Amygdala (tissue), 56 donors: ENCODE data around the gene ABCD3.
A peak's percentile ranks its signal among the peaks of the same experiment; 100 is the strongest.
"Not testable (repeated sequence)": the region's sequence is repeated elsewhere in the genome, so short reads cannot be mapped to it uniquely, and the experiment has no call there.

ENCODE experiments used
- DNase-seq, 56 donors: peaks; one replicate each; lab custom pipeline; 2025; lab: John Stamatoyannopoulos, UW

The ABCD3 gene

GRCh38 chr1:94417978-94418663 lies at the start of gene ABCD3:
Gene ABCD3, plus strand, starts transcription at chr1:94418389. Its CDS starts 90 bp downstream, at chr1:94418479.
- peak; percentile 68 to 98 (median 92) for DNase-seq

- not testable (repeated sequence) for DNase-seq
Observed at GRCh38 chr1:94372771-94373170, 45.4 kb upstream of the ABCD3 start.

- DNase-seq, result not testable (repeated sequence)
Observed at GRCh38 chr1:94373311-94373710, 44.9 kb upstream of the ABCD3 start.

GRCh38 chr1:94375666-94376065 lies 42.5 kb upstream of the ABCD3 start:
- not testable (repeated sequence) for DNase-seq

DNA sequence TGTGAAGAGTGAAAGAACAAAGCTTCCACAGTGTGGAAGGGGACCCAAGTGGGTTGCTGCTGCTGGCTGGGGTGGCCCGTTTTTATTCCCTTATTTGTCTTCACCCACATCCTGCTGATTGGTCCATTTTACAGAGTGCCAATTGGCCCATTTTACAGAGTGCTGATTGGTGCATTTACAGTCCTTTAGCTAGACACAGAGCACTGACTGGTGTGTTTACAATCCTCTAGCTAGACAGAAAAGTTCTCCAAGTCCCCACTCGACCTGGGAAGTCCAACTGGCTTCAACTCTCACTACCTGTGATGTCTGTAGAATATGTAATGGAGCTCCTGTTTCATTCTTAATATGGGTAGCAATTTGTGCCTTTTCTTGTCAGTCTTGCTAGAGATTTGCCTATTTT lies 39.7 kb upstream of the ABCD3 start:
- DNase-seq, result not testable (repeated sequence)

DNA sequence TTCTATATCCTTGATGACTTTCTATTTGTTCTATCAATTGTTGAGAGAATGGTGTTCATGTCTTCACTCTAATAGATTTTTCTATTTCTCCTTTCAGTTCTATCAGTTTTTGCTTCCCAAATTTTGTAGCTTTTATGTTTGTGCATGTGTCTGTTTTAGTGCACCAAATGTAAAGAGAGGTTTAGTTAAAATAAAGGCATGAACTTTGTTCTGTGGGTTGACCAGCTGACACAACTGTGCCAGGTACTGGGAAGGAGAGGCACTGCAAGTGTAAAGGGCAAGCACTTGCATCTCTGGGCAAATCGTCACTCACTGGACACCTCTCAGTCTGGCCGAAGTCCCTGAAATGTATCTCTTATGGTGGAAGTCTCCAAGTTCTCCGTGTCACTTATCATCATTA lies 38.6 kb upstream of the ABCD3 start:
- no peak for DNase-seq

- no peak for DNase-seq
Observed at GRCh38 chr1:94382201-94382600, 36.0 kb upstream of the ABCD3 start.

DNA sequence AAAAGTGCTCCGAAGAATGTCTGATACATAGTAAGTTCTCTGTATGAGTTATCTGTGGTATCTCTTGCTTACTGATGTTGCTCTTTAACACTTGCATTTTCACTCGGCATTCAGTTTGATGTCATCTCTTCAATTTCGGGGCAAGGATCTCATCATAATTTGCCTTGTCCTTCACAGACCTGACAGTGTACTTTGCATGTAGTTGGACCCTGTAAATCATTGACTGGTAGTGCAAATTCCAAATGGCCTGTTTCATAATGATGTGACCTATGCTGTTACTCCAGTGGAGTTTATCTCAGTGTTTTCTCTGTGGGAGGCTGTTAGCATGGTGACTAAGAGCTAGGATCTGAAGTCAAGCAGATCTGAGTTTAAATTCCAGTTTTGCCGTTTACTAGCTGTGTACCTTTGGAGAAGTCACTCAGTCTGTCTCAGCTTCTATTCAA lies 34.2 kb upstream of the ABCD3 start:
- no peak for DNase-seq

- DNase-seq, result no peak
Observed at GRCh38 chr1:94384485-94385265, 33.5 kb upstream of the ABCD3 start.

- DNase-seq, result no peak
Observed at GRCh38 chr1:94385308-94385929, 32.8 kb upstream of the ABCD3 start.

- DNase-seq, result no peak
Observed at GRCh38 chr1:94389298-94389697, 28.9 kb upstream of the ABCD3 start.

DNA sequence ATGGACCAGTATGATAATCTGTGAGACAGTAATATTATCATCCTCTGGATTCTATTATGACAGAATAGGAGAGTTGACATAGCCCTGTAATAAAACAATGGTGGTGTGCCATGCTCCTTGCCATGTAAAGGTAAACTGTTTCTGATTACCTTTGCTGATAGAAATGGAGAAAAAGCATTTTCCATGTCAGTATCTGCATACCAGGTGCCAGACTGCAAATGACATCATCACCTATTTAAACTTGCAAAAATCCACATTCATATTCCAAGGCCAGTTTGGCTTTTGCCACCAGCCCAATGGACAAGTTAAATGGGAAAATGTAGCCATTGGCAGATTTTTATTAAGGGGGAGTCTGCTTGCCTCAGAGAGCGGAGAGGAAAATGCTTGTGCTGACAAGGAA lies 23.9 kb upstream of the ABCD3 start:
- no peak for DNase-seq

GRCh38 chr1:94395231-94395630 lies 23.0 kb upstream of the ABCD3 start:
- DNase-seq, result no peak

DNA sequence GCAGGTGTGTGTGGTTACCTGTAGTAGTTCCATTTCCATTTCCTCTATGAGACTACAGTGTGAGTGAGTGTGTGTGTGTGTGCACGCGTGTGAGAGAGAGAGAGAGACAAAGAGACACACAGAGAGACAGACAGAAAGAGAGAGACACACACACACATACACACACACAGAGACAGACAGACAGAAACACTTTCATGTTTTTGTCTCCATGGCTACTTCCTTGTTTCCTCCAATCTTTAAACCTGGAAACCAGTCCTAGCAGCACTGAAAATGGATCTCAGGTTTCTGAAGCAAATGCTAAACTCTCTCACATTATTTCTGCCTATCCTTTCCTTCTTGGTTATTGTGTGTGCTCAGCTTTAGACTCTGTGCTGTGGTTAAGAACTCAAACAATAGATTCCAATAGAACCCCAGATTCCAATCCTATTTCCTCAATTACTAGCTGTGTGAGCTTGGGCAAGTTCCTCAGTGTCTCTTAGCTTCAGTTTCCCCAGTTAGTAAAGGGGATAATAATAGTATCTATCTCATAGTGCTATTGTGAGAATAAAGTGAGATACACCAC lies 22.4 kb upstream of the ABCD3 start:
- DNase-seq, result no peak

GRCh38 chr1:94396356-94397010 lies 21.7 kb upstream of the ABCD3 start:
- DNase-seq, result peak in 14 of 56 donors; percentile 1 to 57 (median 8)

GRCh38 chr1:94398356-94398755 lies 19.8 kb upstream of the ABCD3 start:
- no peak for DNase-seq

GRCh38 chr1:94399453-94399852 lies 18.7 kb upstream of the ABCD3 start:
- no peak for DNase-seq

GRCh38 chr1:94401206-94401605 lies 17.0 kb upstream of the ABCD3 start:
- DNase-seq, result no peak

DNA sequence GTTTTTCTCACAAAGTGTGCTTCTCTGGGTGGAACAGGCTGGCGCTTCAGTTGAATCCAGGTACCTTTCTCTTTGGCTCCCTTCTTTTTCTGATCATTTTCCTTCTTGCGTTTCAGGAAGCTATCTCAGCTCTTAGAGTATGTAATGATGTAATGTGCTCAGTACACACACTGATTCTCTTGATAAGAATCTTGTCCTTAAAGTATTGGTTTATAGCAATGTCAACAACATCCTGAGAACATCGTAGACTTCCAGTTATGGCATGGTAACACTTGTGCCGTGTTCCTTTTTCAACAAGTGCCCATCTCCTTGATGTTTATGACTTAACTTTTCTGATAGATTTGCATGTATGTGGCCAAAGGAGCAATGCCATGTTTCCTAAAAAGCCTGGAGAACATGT lies 11.7 kb upstream of the ABCD3 start:
- DNase-seq, result no peak

DNA sequence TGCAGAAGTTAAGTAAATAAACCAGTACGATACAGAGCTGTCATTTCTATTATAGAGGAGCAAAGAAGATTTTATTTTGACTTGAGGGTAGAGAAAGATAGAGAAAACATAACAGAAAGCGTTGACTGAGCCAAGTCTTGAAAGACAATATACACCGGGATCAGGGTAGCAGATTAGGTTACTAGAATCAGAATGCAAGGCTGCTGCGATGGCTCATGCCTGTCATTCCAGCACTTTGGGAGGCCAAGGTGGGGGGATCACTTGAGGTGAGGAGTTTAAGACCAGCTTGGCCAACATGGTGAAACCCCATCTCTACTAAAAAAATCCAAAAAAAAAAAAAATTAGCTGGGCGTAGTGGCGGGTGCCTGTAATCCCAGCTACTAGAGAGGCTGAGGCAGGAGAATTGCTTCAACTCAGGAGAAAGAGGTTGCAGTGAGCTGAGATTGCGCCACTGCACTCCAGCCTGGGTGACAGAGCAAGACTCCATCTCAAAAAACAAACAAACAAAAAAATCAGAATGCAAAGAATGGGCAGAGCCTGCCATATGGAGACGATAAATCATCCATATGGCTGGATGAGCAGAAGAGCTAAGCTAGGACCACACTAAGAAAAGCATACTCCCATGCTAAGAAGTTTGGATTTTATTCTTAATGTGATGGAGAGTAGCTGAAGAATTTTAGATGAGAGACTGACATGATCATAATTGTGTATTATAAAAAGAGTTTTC lies 9.9 kb upstream of the ABCD3 start:
- no peak for DNase-seq
